PFSK-1 (cell line): Measurements from ENCODE around the gene HIGD2A.

Source experiments
- FOXP2 ChIP-seq: optimal IDR thresholded peaks from 2 replicates; pipeline ENCODE3; 2011; ENCODE audit warnings: borderline replicate concordance, control low read depth, inconsistent platforms; ENCODE audit not compliant: insufficient read depth; ENCODE audit errors: extremely low read length, extremely low read depth
- POLR2AphosphoS5 ChIP-seq: IDR thresholded peaks from 2 replicates; pipeline ENCODE4 v1.6.1; 2012; ENCODE audit warnings: low read depth, mild to moderate bottlenecking, control low read depth, low read length, moderate library complexity
- SIN3A ChIP-seq: IDR thresholded peaks from 2 replicates; pipeline ENCODE4 v1.6.1; 2012; ENCODE audit warnings: mild to moderate bottlenecking, low read length, moderate library complexity, borderline replicate concordance; ENCODE audit not compliant: insufficient read depth
- TAF1 ChIP-seq: IDR thresholded peaks from 2 replicates; pipeline ENCODE4 v1.6.1; 2012; ENCODE audit warnings: low read length, control low read depth, borderline replicate concordance; ENCODE audit not compliant: insufficient read depth
- TF ChIP-seq, protein P1 (sequence below), 2 experiments: IDR thresholded peaks; 2 replicates each; pipeline versions ENCODE4 v1.6.1 to v1.8.0; 2011 to 2012; ENCODE audit warnings: low read depth in 2 of 2, low read length in 2 of 2, control low read depth in 1 of 2, inconsistent platforms in 1 of 2, mild to moderate bottlenecking in 1 of 2, moderate library complexity in 1 of 2; ENCODE audit not compliant: insufficient read depth in 1 of 2

Gene HIGD2A

DNA sequence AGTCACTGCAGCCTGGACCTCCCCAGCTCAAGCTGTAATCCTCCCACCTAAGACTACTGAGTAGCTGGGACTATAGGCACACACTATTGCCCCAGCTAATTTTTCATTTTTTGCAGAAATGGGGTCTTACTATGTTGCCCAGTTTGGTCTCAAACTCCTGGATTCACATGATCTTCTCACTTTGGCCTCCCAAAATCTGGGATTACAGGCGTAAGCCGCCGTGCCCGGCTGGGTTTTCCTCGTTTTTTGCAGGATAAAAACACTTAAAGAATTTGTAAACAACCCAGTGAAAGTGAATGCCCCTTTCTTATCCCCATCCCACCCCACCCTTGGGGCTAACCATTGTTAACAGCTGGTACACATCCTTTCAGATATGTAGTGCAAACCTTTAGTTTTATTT is 20.0 kb downstream of the HIGD2A start:
- no peak for TF ChIP-seq FOXP2
- TF ChIP-seq POLR2AphosphoS5 = no peak
- TF ChIP-seq SIN3A = no peak
- TF ChIP-seq, protein P1, sequence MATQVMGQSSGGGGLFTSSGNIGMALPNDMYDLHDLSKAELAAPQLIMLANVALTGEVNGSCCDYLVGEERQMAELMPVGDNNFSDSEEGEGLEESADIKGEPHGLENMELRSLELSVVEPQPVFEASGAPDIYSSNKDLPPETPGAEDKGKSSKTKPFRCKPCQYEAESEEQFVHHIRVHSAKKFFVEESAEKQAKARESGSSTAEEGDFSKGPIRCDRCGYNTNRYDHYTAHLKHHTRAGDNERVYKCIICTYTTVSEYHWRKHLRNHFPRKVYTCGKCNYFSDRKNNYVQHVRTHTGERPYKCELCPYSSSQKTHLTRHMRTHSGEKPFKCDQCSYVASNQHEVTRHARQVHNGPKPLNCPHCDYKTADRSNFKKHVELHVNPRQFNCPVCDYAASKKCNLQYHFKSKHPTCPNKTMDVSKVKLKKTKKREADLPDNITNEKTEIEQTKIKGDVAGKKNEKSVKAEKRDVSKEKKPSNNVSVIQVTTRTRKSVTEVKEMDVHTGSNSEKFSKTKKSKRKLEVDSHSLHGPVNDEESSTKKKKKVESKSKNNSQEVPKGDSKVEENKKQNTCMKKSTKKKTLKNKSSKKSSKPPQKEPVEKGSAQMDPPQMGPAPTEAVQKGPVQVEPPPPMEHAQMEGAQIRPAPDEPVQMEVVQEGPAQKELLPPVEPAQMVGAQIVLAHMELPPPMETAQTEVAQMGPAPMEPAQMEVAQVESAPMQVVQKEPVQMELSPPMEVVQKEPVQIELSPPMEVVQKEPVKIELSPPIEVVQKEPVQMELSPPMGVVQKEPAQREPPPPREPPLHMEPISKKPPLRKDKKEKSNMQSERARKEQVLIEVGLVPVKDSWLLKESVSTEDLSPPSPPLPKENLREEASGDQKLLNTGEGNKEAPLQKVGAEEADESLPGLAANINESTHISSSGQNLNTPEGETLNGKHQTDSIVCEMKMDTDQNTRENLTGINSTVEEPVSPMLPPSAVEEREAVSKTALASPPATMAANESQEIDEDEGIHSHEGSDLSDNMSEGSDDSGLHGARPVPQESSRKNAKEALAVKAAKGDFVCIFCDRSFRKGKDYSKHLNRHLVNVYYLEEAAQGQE (IDR thresholded peaks at IDR 0.05; ENCODE audit: insufficient read depth in 1 of 2, low read depth in 2 of 2, low read length in 2 of 2) = no peak
- no peak for TF ChIP-seq TAF1

DNA sequence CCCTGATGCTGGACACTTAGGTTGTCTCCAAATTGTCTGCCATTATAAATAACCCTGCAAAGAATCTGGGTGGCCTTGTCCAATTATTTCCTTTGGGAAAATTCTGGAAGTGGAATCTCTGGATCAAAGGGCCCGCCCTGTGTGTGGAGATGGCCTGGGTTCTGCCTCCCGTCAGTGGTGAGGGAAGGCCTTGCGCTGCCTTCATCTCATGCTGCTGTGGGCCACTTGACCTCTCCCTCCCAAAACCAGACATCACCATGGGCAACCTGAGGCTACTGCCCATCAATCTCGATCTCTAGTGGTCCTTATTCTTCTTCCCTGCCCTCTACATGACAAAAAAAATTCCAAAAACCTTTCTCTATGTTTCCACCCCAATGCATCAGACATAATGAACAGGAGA is 21.2 kb downstream of the HIGD2A start:
- TF ChIP-seq, protein P1 (IDR thresholded peaks at IDR 0.05; ENCODE audit: insufficient read depth in 1 of 2, low read depth in 2 of 2, low read length in 2 of 2) = no peak
- TF ChIP-seq POLR2AphosphoS5 (no peak), TAF1 (no peak), FOXP2 (no peak), SIN3A (no peak)

DNA sequence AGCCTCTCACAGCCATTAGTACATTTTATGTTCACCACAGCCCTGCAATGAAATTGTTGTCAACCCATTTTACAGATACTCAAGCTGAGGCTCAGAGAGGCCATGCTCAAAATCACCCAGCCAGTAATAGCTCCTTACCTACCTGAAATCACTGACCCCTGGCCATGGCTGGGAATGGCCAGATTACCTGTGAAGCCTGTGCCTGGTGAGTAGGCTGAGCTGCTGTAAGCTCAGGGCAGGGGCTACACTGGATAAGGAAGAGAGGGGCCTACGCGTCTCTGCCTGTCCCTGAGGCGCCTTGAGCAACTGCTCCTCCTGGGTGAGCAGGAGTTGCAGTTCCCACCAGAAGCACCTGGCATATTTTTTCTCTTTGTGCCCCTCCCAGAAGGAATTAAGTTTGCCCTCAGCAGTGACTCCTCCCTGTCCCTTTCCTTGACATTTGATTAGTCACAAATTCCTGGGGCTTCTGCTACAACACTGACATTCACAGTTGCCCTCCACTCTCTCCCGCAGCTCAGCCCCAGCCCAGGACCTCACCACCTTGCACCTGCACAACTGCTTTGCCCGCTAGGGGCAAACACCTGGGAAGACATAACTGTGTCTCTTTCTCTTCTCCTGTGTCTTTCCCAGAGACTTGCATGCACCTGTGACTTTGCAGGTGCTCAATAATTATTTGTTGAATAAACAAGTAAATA is 22.1 kb downstream of the HIGD2A start:
- TF ChIP-seq POLR2AphosphoS5 (no peak), FOXP2 (no peak)
- TF ChIP-seq, protein P1 (IDR thresholded peaks at IDR 0.05; ENCODE audit: insufficient read depth in 1 of 2, low read depth in 2 of 2, low read length in 2 of 2) = no peak

DNA sequence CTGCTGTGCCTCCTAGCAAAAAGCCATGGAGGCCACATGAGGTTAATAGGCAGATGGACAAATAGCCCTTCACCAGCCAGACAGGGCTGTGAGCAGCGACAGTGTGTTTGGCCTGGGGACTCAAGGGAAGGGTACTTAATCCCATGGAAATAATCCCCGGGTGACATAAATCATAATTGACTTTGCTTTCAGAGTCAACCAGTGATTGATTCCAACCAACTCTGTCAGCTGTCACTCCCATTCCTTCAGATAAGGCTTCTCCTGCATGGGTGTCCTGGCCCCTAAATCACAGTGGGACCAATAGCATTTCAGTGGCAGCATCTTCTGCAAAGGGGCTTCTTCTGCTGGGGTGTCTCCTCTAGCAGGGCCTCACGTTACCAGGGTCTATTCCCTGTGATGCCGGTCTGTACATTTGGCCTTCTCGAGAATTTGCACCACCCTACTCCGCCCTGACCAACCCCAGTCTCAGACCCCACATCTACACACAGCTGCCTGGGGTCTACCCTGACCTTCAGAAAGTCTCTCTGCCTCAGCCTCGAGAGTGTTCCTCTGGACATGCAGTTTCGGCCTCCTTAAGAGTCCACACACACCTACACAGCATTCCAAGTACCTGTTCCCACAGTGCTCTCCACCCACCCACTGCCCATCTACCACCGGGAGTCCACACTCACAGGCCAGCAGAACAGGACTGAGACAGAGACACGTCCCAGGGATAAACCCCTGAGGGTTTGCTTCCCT is 24.1 kb downstream of the HIGD2A start:
- no peak for TF ChIP-seq TAF1
- TF ChIP-seq SIN3A = no peak
- TF ChIP-seq POLR2AphosphoS5 = no peak
- TF ChIP-seq FOXP2 = no peak
- TF ChIP-seq, protein P1 (IDR thresholded peaks at IDR 0.05; ENCODE audit: insufficient read depth in 1 of 2, low read depth in 2 of 2, low read length in 2 of 2) = no peak
